ENCODE results near the gene IQCM. TPM values are rescaled to one million over a fixed set of nuclear protein-coding genes. Genes with fewer than 3 reads are reported as not detected.

IQCM gene
- polyA plus RNA-seq, 1 of the 3 experiments (the other 2 are of a cell fraction), result not detected

- TF ChIP-seq FOSL2 (IDR thresholded peaks at IDR 0.05; ENCODE audit: borderline replicate concordance, low read depth) (no peak), CHD2 (IDR thresholded peaks at IDR 0.05; ENCODE audit: low read length, partially characterized antibody) (no peak), TCF12 (IDR thresholded peaks at IDR 0.05) (no peak), YY1 (IDR thresholded peaks at IDR 0.05; ENCODE audit: low read depth) (no peak), EZH2phosphoT487 (IDR thresholded peaks at IDR 0.05; ENCODE audit: borderline replicate concordance, low read depth) (no peak), JUND (IDR thresholded peaks at IDR 0.05) (no peak), TEAD4 (IDR thresholded peaks at IDR 0.05; ENCODE audit: borderline replicate concordance, insufficient read depth) (no peak), USF1 (IDR thresholded peaks at IDR 0.05; ENCODE audit: borderline replicate concordance, low read depth) (no peak), POLR2AphosphoS5 (IDR thresholded peaks at IDR 0.05; ENCODE audit: low read depth, low read length) (no peak)
- H3F3A ChIP-seq (replicated peaks; ENCODE audit: insufficient read depth), result no peaks in the 10 kb centered on the region
- no peak overlapping the region for H3K4me2 ChIP-seq
- ChIA-PET CTCF (no interaction called here), POLR2A (no interaction called here)
- H2AFZ ChIP-seq (ENCODE audit: low read depth), result no peak overlapping the region
- H3K79me2 ChIP-seq (ENCODE audit: insufficient read depth), result no peaks in the 10 kb centered on the region
- H4K20me1 ChIP-seq (ENCODE audit: insufficient read depth), result no peaks in the 10 kb centered on the region
- no peaks in the 10 kb centered on the region for H3K36me3 ChIP-seq (replicated peaks in 1 of 2; ENCODE audit: control insufficient read depth in 1 of 2, insufficient read depth in 2 of 2, low read length in 1 of 2)
- H3K27ac ChIP-seq (ENCODE audit: low read depth in 2 of 2, low read length in 1 of 2), result no peak overlapping the region
- no peak for DNase-seq
- peaks cover 0 to 9% of the 10 kb centered on the region in 2 experiments; a peak in 1 of 4 replicates for H3K4me1 ChIP-seq (ENCODE audit: control insufficient read depth in 1 of 2, insufficient read depth in 2 of 2, low read depth in 1 of 2, low read length in 1 of 2)
- H3K4me3 ChIP-seq (ENCODE audit: low read depth in 2 of 2, low read length in 1 of 2), result no peak overlapping the region
- no peaks in the 10 kb centered on the region for H3K27me3 ChIP-seq (ENCODE audit: insufficient read depth)
- no peak overlapping the region for H3K9ac ChIP-seq
- H3K9me2 ChIP-seq, result no peaks in the 10 kb centered on the region
- WGBS (ENCODE audit: low lambda C conversion rate), result 4% methylated on average over 1 of the region's 1 CpG
- H3K9me3 ChIP-seq, result no peaks in the 10 kb centered on the region
Observed at GRCh38 chr4:149555799-149556198, 259.8 kb downstream of the IQCM start.

- POLR2A ChIA-PET, result no interaction called here
- no peaks in the 10 kb centered on the region for H4K20me1 ChIP-seq (ENCODE audit: insufficient read depth)
- DNase-seq, result no peak
- TF ChIP-seq, protein P1, sequence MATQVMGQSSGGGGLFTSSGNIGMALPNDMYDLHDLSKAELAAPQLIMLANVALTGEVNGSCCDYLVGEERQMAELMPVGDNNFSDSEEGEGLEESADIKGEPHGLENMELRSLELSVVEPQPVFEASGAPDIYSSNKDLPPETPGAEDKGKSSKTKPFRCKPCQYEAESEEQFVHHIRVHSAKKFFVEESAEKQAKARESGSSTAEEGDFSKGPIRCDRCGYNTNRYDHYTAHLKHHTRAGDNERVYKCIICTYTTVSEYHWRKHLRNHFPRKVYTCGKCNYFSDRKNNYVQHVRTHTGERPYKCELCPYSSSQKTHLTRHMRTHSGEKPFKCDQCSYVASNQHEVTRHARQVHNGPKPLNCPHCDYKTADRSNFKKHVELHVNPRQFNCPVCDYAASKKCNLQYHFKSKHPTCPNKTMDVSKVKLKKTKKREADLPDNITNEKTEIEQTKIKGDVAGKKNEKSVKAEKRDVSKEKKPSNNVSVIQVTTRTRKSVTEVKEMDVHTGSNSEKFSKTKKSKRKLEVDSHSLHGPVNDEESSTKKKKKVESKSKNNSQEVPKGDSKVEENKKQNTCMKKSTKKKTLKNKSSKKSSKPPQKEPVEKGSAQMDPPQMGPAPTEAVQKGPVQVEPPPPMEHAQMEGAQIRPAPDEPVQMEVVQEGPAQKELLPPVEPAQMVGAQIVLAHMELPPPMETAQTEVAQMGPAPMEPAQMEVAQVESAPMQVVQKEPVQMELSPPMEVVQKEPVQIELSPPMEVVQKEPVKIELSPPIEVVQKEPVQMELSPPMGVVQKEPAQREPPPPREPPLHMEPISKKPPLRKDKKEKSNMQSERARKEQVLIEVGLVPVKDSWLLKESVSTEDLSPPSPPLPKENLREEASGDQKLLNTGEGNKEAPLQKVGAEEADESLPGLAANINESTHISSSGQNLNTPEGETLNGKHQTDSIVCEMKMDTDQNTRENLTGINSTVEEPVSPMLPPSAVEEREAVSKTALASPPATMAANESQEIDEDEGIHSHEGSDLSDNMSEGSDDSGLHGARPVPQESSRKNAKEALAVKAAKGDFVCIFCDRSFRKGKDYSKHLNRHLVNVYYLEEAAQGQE (IDR thresholded peaks at IDR 0.05; ENCODE audit: low read depth, low read length), result no peak
- no peak overlapping the region for H3K27ac ChIP-seq (ENCODE audit: low read depth in 2 of 2, low read length in 1 of 2)
- no peak overlapping the region for H3K4me2 ChIP-seq
- H2AFZ ChIP-seq (ENCODE audit: low read depth), result no peak overlapping the region
- no peak overlapping the region for H3K4me3 ChIP-seq (ENCODE audit: low read depth in 2 of 2, low read length in 1 of 2)
- CTCF ChIA-PET, result no interaction called here
- no peaks in the 10 kb centered on the region for H3K79me2 ChIP-seq (ENCODE audit: insufficient read depth)
- peaks cover 0 to 9% of the 10 kb centered on the region in 2 experiments; a peak in 1 of 4 replicates for H3K4me1 ChIP-seq (ENCODE audit: control insufficient read depth in 1 of 2, insufficient read depth in 2 of 2, low read depth in 1 of 2, low read length in 1 of 2)
- H3K9ac ChIP-seq, result no peak overlapping the region
- 3% methylated on average over 1 of the region's 1 CpG for WGBS (ENCODE audit: low lambda C conversion rate)
- H3F3A ChIP-seq (replicated peaks; ENCODE audit: insufficient read depth), result no peaks in the 10 kb centered on the region
- no peaks in the 10 kb centered on the region for H3K9me3 ChIP-seq
- H3K27me3 ChIP-seq (ENCODE audit: insufficient read depth), result no peaks in the 10 kb centered on the region
- H3K9me2 ChIP-seq, result no peaks in the 10 kb centered on the region
- H3K36me3 ChIP-seq (replicated peaks in 1 of 2; ENCODE audit: control insufficient read depth in 1 of 2, insufficient read depth in 2 of 2, low read length in 1 of 2), result no peaks in the 10 kb centered on the region
Observed at GRCh38 chr4:149555146-149555545, 260.5 kb downstream of the IQCM start.

Data from SK-N-SH (cell line).